HEK293T (cell line): Measurements from ENCODE around the gene MGAT5.

Source experiments
- BHLHE40 ChIP-seq: fragments of 450-650 bp; IDR thresholded peaks from 2 replicates; pipeline ENCODE4 v1.6.1; 2016; ENCODE audit warnings: mild to moderate bottlenecking, moderate library complexity, borderline replicate concordance
- CTBP1 ChIP-seq: fragments of 450-650 bp; IDR thresholded peaks from 2 replicates; pipeline ENCODE4 v1.6.1; 2016; ENCODE audit warnings: borderline replicate concordance
- FOXA1 ChIP-seq: fragments of 450-650 bp; IDR thresholded peaks from 2 replicates; pipeline ENCODE4 v1.6.1; 2016; ENCODE audit warnings: mild to moderate bottlenecking
- FOXK2 ChIP-seq: fragments of 450-650 bp; IDR thresholded peaks from 2 replicates; pipeline ENCODE4 v1.6.1; 2016; ENCODE audit warnings: mild to moderate bottlenecking
- HDGF ChIP-seq: fragments of 450-650 bp; IDR thresholded peaks from 2 replicates; pipeline ENCODE4 v1.6.1; 2017; ENCODE audit warnings: antibody characterized with exemption, borderline replicate concordance
- L3MBTL2 ChIP-seq: fragments of 450-650 bp; conservative IDR thresholded peaks from 2 replicates; pipeline ENCODE4 v1.6.1; 2016; ENCODE audit warnings: mild to moderate bottlenecking
- LEF1 ChIP-seq: fragments of 450-650 bp; IDR thresholded peaks from 2 replicates; pipeline ENCODE4 v1.6.1; 2017; ENCODE audit warnings: mild to moderate bottlenecking, borderline replicate concordance
- NFRKB ChIP-seq: fragments of 450-650 bp; IDR thresholded peaks from 2 replicates; pipeline ENCODE4 v1.6.1; 2016; ENCODE audit warnings: mild to moderate bottlenecking, moderate library complexity
- SP1 ChIP-seq: fragments of 450-650 bp; IDR thresholded peaks from 2 replicates; pipeline ENCODE4 v1.6.1; 2017
- TARDBP ChIP-seq: fragments of 450-650 bp; IDR thresholded peaks from 2 replicates; pipeline ENCODE4 v1.6.1; 2016
- ZNF384 ChIP-seq: fragments of 450-650 bp; IDR thresholded peaks from 2 replicates; pipeline ENCODE4 v1.6.1; 2016
- TF ChIP-seq, protein P1 (sequence below): fragments of 450-650 bp; IDR thresholded peaks from 2 replicates; pipeline ENCODE4 v1.6.1; 2016

GRCh38 chr2:134257965-134258683 is 4.3 kb downstream of the MGAT5 start:
- TF ChIP-seq, protein P1, sequence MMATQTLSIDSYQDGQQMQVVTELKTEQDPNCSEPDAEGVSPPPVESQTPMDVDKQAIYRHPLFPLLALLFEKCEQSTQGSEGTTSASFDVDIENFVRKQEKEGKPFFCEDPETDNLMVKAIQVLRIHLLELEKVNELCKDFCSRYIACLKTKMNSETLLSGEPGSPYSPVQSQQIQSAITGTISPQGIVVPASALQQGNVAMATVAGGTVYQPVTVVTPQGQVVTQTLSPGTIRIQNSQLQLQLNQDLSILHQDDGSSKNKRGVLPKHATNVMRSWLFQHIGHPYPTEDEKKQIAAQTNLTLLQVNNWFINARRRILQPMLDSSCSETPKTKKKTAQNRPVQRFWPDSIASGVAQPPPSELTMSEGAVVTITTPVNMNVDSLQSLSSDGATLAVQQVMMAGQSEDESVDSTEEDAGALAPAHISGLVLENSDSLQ: no peak
- TF ChIP-seq ZNF384: no peak
- TF ChIP-seq CTBP1: no peak
- no peak for TF ChIP-seq HDGF
- no peak for TF ChIP-seq FOXA1
- TF ChIP-seq SP1: no peak
- no peak for TF ChIP-seq FOXK2
- no peak for TF ChIP-seq BHLHE40
- no peak for TF ChIP-seq LEF1
- TF ChIP-seq TARDBP: no peak
- no peak for TF ChIP-seq NFRKB
- no peak for TF ChIP-seq L3MBTL2
